Dedifferentiated amniotic fluid mesenchymal stem cell (primary cell): ENCODE results near the gene LPP.
A peak's percentile ranks its signal among the peaks of the same experiment; 100 is the strongest.
"Not testable (repeated sequence)": the region's sequence is repeated elsewhere in the genome, so short reads cannot be mapped to it uniquely, and the experiment has no call there.

Experiments
- DNase-seq: peaks from one replicate; pipeline ENCODE4 v3.0.0-alpha.2; 2016; ENCODE audit errors: extremely low spot score

The LPP gene

GRCh38 chr3:188627652-188628051 lies 473.7 kb downstream of the LPP start:
- DNase-seq, result peak; percentile 77

GRCh38 chr3:188631291-188632010 lies 477.5 kb downstream of the LPP start:
- DNase-seq, result peak; percentile 64

GRCh38 chr3:188633206-188633605 lies 479.2 kb downstream of the LPP start:
- no peak for DNase-seq

GRCh38 chr3:188634285-188634684 lies 480.3 kb downstream of the LPP start:
- DNase-seq, result no peak

GRCh38 chr3:188635258-188636042 lies 481.5 kb downstream of the LPP start:
- no peak for DNase-seq

GRCh38 chr3:188636292-188636691 lies 482.3 kb downstream of the LPP start:
- DNase-seq, result not testable (repeated sequence)

- no peak for DNase-seq
These were observed 487.1 kb downstream of the LPP start for GRCh38 chr3:188641076-188641475.

- no peak for DNase-seq
These were observed 489.8 kb downstream of the LPP start for GRCh38 chr3:188643736-188644135.

- DNase-seq, result no peak
These were observed 492.6 kb downstream of the LPP start for GRCh38 chr3:188646592-188646991.

GRCh38 chr3:188647237-188647636 lies 493.3 kb downstream of the LPP start:
- DNase-seq, result no peak

GRCh38 chr3:188649521-188649920 lies 495.6 kb downstream of the LPP start:
- DNase-seq, result no peak

GRCh38 chr3:188656196-188656982 lies 502.4 kb downstream of the LPP start:
- DNase-seq, result no peak

GRCh38 chr3:188658606-188659005 lies 504.6 kb downstream of the LPP start:
- no peak for DNase-seq

GRCh38 chr3:188659449-188660090 lies 505.6 kb downstream of the LPP start:
- no peak for DNase-seq

GRCh38 chr3:188660415-188660814 lies 506.5 kb downstream of the LPP start:
- no peak for DNase-seq

- DNase-seq, result no peak
These were observed 507.8 kb downstream of the LPP start for GRCh38 chr3:188661806-188662205.

GRCh38 chr3:188662214-188662613 lies 508.3 kb downstream of the LPP start:
- DNase-seq, result no peak

GRCh38 chr3:188662795-188663194 lies 508.8 kb downstream of the LPP start:
- no peak for DNase-seq

- no peak for DNase-seq
These were observed 509.9 kb downstream of the LPP start for GRCh38 chr3:188663839-188664238.

GRCh38 chr3:188664795-188665194 lies 510.8 kb downstream of the LPP start:
- no peak for DNase-seq

- DNase-seq, result no peak
These were observed 514.0 kb downstream of the LPP start for GRCh38 chr3:188667926-188668325.

- DNase-seq, result no peak
These were observed 516.5 kb downstream of the LPP start for GRCh38 chr3:188670446-188670845.
